GM11168 (cell line): ENCODE measurements around the gene APLN.

ENCODE experiments used
- in situ Hi-C: fragments of 300-500 bp; cut with MboI; formaldehyde crosslinking; loops from one replicate; pipeline ENCODE4 v1.12.0; 2022; ENCODE audit warnings: low sequenced_read_pairs; ENCODE audit not compliant: unreplicated experiment

The APLN gene

DNA sequence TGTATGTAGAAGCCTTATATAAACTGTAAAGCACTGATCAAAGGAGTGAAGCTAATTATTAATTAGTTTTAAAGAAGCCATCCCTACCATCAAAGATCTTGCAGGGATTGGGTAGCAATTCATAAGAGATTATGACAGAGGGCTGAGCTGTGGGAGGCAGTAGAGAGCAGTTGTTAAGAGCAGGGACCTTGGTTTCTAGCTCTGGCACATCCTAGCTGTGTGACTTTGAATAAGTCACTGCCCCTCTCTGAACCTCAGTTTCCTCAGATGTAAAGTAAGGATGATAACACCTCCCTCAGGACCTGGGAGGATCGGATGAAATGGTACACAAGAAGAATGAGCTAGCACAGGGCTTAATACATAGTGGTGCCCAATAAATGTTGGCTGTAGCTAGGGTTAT lies 45.4 kb downstream of the APLN start:
- in situ Hi-C loops: loop anchor here (25.0 kb wide), 2 partner anchors 128 to 453 kb away; partner anchors contain the start of gene XPNPEP2

DNA sequence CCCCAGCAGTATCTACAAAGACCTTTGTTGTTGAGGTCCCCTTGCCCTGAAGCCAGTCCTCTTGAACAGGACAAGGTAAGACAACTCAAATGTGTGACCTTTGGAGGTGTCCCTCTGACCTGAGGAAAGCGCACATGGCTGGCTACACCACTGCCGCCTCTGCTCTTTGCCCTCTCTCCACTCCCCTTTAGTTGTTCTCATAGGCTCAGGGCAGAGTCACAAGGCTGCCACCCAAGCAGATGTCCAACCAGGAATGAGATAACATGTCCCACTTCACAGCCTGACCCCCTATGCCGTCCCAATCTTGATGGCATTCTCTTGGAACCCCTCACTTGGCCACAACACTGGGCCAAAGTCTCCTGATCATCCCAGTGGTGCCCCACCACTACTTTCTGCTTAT lies 46.3 kb downstream of the APLN start:
- in situ Hi-C loops: loop anchor here (25.0 kb wide), 2 partner anchors 129 to 454 kb away; partner anchors contain the start of gene XPNPEP2

- in situ Hi-C loops: loop anchor here (25.0 kb wide), 2 partner anchors 130 to 455 kb away; partner anchors contain the start of gene XPNPEP2
Observed at GRCh38 chrX:129606918-129607317, 47.8 kb downstream of the APLN start.

DNA sequence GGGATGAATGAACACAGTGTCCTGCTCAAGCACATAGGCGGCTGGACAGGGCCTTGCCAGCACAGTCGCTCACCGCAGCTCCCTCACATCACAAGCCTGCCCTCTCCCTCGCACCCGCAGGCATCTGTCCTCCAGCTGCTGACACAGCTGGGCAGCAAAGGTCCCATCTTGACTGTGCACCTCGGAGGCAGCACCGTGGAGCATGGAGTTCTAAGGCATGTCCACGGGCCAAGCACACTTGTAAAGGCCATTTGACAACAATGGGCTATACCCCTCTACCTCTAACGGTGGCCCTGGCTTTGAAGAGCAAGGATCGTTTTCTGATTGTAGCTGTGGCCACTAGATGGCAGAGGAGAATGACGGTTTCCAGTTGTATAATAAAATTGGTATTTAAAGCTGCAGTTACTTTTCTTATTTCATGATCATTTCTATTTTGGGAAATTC lies 53.8 kb downstream of the APLN start:
- in situ Hi-C loops: loop anchor here (25.0 kb wide), 2 partner anchors 136 to 461 kb away; partner anchors contain the start of gene XPNPEP2

DNA sequence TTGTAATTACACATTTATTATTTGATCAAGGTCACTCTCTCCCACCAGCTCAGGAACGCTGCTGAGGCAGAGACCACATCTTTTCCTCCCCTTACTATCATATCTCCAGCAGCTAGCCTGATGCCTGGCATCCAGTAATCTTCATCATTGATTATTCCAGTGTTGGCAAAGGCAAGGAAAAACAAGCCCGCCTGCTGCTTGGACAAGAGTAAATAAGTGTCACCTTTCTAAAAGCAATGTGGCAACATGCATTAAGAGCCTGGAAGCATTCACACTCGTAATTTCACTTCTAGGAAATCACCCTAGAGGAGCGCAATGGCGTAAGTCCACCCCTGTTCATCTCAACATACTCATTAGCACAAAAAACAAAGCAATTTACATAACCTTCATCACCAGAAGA lies 54.8 kb downstream of the APLN start:
- in situ Hi-C loops: loop anchor here (25.0 kb wide), 2 partner anchors 137 to 462 kb away; partner anchors contain the start of gene XPNPEP2

GRCh38 chrX:129599499-129599898 lies 55.3 kb downstream of the APLN start:
- in situ Hi-C loops: no loop called here

DNA sequence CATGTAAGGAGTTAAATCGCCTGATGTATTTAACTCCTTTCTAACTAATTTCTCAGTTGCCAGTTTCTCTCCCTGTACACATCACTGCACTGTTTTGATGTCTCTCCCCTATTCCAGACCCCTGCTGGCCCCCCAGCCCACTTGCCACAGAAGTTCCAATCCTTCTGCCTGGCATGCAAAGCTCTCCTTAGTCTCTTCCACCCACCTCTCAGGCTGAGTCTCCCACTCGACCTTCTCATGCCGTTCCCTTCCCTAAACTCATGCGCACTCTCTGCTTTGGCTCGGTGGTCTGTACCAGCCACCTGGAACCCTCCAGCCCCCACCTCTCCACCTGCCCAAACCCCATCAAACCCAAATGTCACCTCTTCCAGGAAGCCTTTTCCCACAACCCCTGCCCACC lies 56.9 kb downstream of the APLN start:
- in situ Hi-C loops: no loop called here

DNA sequence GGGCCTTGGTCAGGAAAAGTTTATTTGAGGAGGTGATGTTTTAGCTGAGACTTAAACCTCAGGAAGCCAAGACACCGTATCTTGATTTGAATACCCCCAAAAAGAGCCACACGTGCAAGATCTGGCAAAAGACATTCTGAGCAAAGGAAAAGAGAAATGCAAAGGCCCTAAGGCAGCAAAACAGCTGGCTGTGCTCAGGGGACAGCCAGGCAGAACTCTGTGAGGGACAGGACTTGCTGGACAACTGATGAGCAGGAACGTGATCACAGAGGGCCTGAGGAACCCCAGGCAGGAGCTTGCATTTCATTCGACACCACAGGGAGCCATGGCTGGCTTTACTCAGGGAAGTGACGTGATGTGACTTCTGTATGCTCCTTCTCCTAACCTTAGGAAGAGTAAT lies 58.7 kb downstream of the APLN start:
- in situ Hi-C loops: no loop called here
